Superior temporal gyrus (tissue), 1 donor: ENCODE measurements around the gene ERC2.

Experiments
- DNase-seq: peaks from one replicate; pipeline ENCODE4 v3.0.0-alpha.2; 2016; ENCODE audit errors: extremely low spot score

Gene ERC2

GRCh38 chr3:55795746-55796145, 672.5 kb downstream of the ERC2 start:
- no peak for DNase-seq

- DNase-seq, result no peak
Measured at GRCh38 chr3:55795296-55795695, 673.0 kb downstream of the ERC2 start.

GRCh38 chr3:55792742-55793141, 675.5 kb downstream of the ERC2 start:
- DNase-seq, result no peak

- no peak for DNase-seq
Measured at GRCh38 chr3:55792009-55792408, 676.3 kb downstream of the ERC2 start.

- DNase-seq, result no peak
Measured at GRCh38 chr3:55790596-55791350, 677.5 kb downstream of the ERC2 start.

GRCh38 chr3:55789516-55789915, 678.8 kb downstream of the ERC2 start:
- no peak for DNase-seq

GRCh38 chr3:55782807-55783206, 685.5 kb downstream of the ERC2 start:
- no peak for DNase-seq

- DNase-seq, result no peak
Measured at GRCh38 chr3:55782351-55782750, 685.9 kb downstream of the ERC2 start.

GRCh38 chr3:55780913-55781312, 687.4 kb downstream of the ERC2 start:
- DNase-seq, result no peak

- no peak for DNase-seq
Measured at GRCh38 chr3:55779543-55779942, 688.7 kb downstream of the ERC2 start.

GRCh38 chr3:55775366-55776154, 692.7 kb downstream of the ERC2 start:
- DNase-seq, result no peak

- DNase-seq, result no peak
Measured at GRCh38 chr3:55774856-55775255, 693.4 kb downstream of the ERC2 start.

- DNase-seq, result no peak
Measured at GRCh38 chr3:55771503-55771902, 696.8 kb downstream of the ERC2 start.

GRCh38 chr3:55770077-55770476, 698.2 kb downstream of the ERC2 start:
- DNase-seq, result no peak

GRCh38 chr3:55766753-55767152, 701.5 kb downstream of the ERC2 start:
- no peak for DNase-seq

- no peak for DNase-seq
Measured at GRCh38 chr3:55765906-55766701, 702.2 kb downstream of the ERC2 start.

- DNase-seq, result no peak
Measured at GRCh38 chr3:55765398-55765797, 702.9 kb downstream of the ERC2 start.

- DNase-seq, result no peak
Measured at GRCh38 chr3:55756976-55757375, 711.3 kb downstream of the ERC2 start.

GRCh38 chr3:55755516-55756205, 712.6 kb downstream of the ERC2 start:
- no peak for DNase-seq

GRCh38 chr3:55752911-55753310, 715.4 kb downstream of the ERC2 start:
- no peak for DNase-seq

- DNase-seq, result no peak
Measured at GRCh38 chr3:55751730-55752129, 716.5 kb downstream of the ERC2 start.

GRCh38 chr3:55750525-55750924, 717.7 kb downstream of the ERC2 start:
- no peak for DNase-seq
